CD14-positive monocyte (primary cell): ENCODE results near the gene JPH2. TPM values are rescaled to one million over a fixed set of nuclear protein-coding genes. Genes with fewer than 3 reads are reported as not detected.

ENCODE experiments used
- DNase-seq, 3 donors: peaks; one replicate each; pipeline ENCODE4 v3.0.0-alpha.2; 2011 to 2022
- H2AFZ ChIP-seq: 2 replicates; pipeline ENCODE4 v1.6.0; 2012; ENCODE audit warnings: mild to moderate bottlenecking, low read depth, low read length, inconsistent platforms; ENCODE audit not compliant: insufficient read depth, poor library complexity, severe bottlenecking
- H3K27ac ChIP-seq, 2 donors: 1 replicate in 1 of 2; 2 replicates in 1 of 2; pipeline ENCODE4 v1.5.1; 2012 to 2013; ENCODE audit warnings: low read length in 2 of 2, control low read depth in 1 of 2, inconsistent platforms in 1 of 2, low read depth in 1 of 2, mild to moderate bottlenecking in 1 of 2
- H3K27me3 ChIP-seq, 2 donors: one replicate each; pipeline versions ENCODE4 v1.6.0 to v1.6.1; 2011 to 2013; ENCODE audit warnings: low read length in 2 of 2; ENCODE audit not compliant: control insufficient read depth in 2 of 2, insufficient read depth in 2 of 2
- H3K36me3 ChIP-seq, 2 donors: replicated peaks in 1 of 2; 1 replicate in 1 of 2; 2 replicates in 1 of 2; pipeline versions ENCODE4 v1.5.1 to v1.6.1; 2012 to 2013; ENCODE audit warnings: low read length in 2 of 2, control low read depth in 1 of 2, inconsistent platforms in 1 of 2, mild to moderate bottlenecking in 1 of 2; ENCODE audit not compliant: insufficient read depth in 2 of 2, control insufficient read depth in 1 of 2
- H3K4me1 ChIP-seq, 2 donors: 1 replicate in 1 of 2; 2 replicates in 1 of 2; pipeline versions ENCODE4 v1.5.1 to v1.6.1; 2012 to 2013; ENCODE audit warnings: low read length in 2 of 2, control low read depth in 1 of 2, inconsistent platforms in 1 of 2, mild to moderate bottlenecking in 1 of 2, moderate library complexity in 1 of 2; ENCODE audit not compliant: insufficient read depth in 2 of 2, control insufficient read depth in 1 of 2
- H3K4me2 ChIP-seq: replicated peaks from 2 replicates; pipeline ENCODE3; 2012; ENCODE audit warnings: low read length, moderate library complexity, mild to moderate bottlenecking; ENCODE audit not compliant: poor library complexity, severe bottlenecking; ENCODE audit errors: extremely low read depth
- H3K4me3 ChIP-seq, 3 experiments: fragments of 200-600 bp in 1 of 3; sonication (generic) in 1 of 3; replicated peaks in 1 of 3; 1 replicate in 2 of 3; 2 replicates in 1 of 3; pipeline ENCODE4 v1.5.1; 2011 to 2013; ENCODE audit warnings: low read length in 3 of 3, mild to moderate bottlenecking in 3 of 3, control low read depth in 2 of 3, low read depth in 2 of 3, inconsistent platforms in 1 of 3, moderate library complexity in 1 of 3
- H3K79me2 ChIP-seq: 2 replicates; pipeline ENCODE4 v1.6.0; 2012; ENCODE audit warnings: mild to moderate bottlenecking, control low read depth, inconsistent platforms, low read length, moderate library complexity; ENCODE audit not compliant: insufficient read depth
- H3K9ac ChIP-seq: 2 replicates; pipeline ENCODE4 v1.6.0; 2017; ENCODE audit warnings: low read length, mild to moderate bottlenecking; ENCODE audit not compliant: insufficient read depth, poor library complexity, severe bottlenecking
- H3K9me3 ChIP-seq, 2 donors: replicated peaks in 1 of 2; 1 replicate in 1 of 2; 2 replicates in 1 of 2; pipeline versions ENCODE4 v1.5.1 to v1.6.1; 2012 to 2013; ENCODE audit warnings: low read length in 2 of 2, control low read depth in 1 of 2; ENCODE audit not compliant: control insufficient read depth in 1 of 2, insufficient read depth in 1 of 2
- H4K20me1 ChIP-seq: 2 replicates; pipeline ENCODE4 v1.6.0; 2012; ENCODE audit warnings: mild to moderate bottlenecking, low read length, control low read depth, moderate library complexity; ENCODE audit not compliant: insufficient read depth
- H3K27ac Mint-ChIP-seq, 7 donors: one replicate each; pipeline ENCODE4 v1.8.0; 2020; ENCODE audit warnings: mild to moderate bottlenecking in 7 of 7, mixed read lengths in 7 of 7, moderate library complexity in 6 of 7, inconsistent platforms in 2 of 7
- H3K27me3 Mint-ChIP-seq, 3 donors: one replicate each; pipeline ENCODE4 v1.8.0; 2021 to 2022; ENCODE audit warnings: low read depth in 3 of 3, mild to moderate bottlenecking in 3 of 3, mixed read lengths in 3 of 3, moderate library complexity in 3 of 3, inconsistent platforms in 1 of 3
- H3K36me3 Mint-ChIP-seq, 2 donors: one replicate each; pipeline ENCODE4 v1.8.0; 2020; ENCODE audit warnings: mixed read lengths in 2 of 2, inconsistent platforms in 1 of 2, mild to moderate bottlenecking in 1 of 2
- H3K4me1 Mint-ChIP-seq: one replicate; pipeline ENCODE4 v1.8.0; 2020; ENCODE audit warnings: mild to moderate bottlenecking, mixed read lengths
- H3K4me3 Mint-ChIP-seq, 2 donors: one replicate each; pipeline ENCODE4 v1.8.0; 2020; ENCODE audit warnings: mild to moderate bottlenecking in 2 of 2, mixed read lengths in 2 of 2, moderate library complexity in 1 of 2
- H3K9me3 Mint-ChIP-seq, 7 donors: one replicate each; pipeline ENCODE4 v1.8.0; 2020 to 2022; ENCODE audit warnings: mixed read lengths in 7 of 7, mild to moderate bottlenecking in 6 of 7, moderate library complexity in 6 of 7, inconsistent platforms in 2 of 7
- WGBS: methylation state at CpG from one replicate; pipeline ENCODE4 v1.1.5; 2013; ENCODE audit warnings: missing lambda C conversion rate; ENCODE audit not compliant: insufficient coverage; 5-methylcytosine and 5-hydroxymethylcytosine counted together
- intact Hi-C, 2 donors: fragments of 100-400 bp; cut with micrococcal nuclease; formaldehyde crosslinking; loops; one replicate each; pipeline versions ENCODE4 v1.15.0 to v1.15.1; 2023
- polyA plus RNA-seq, 3 donors: library from polyadenylated mRNA; depleted of rRNA in 1 of 3; unstranded in 2 of 3; stranded (reverse) in 1 of 3; fragments of 300-500 nt in 2 of 3; fragments of >200 nt in 1 of 3; fragmentation: Illumina TruSeq in 2 of 3; gene quantifications; 1 replicate in 2 of 3; 2 replicates in 1 of 3; pipeline ENCODE4 v1.2.3, GENCODE V29; 2012 to 2021
- TF ChIP-seq, protein P1 (sequence below): fragments of 200-600 bp; IDR thresholded peaks from one replicate; pipeline ENCODE4 v1.8.0; 2022; ENCODE audit warnings: antibody characterized with exemption, mild to moderate bottlenecking

JPH2 gene
- polyA plus RNA-seq, 3 donors = not detected

DNA sequence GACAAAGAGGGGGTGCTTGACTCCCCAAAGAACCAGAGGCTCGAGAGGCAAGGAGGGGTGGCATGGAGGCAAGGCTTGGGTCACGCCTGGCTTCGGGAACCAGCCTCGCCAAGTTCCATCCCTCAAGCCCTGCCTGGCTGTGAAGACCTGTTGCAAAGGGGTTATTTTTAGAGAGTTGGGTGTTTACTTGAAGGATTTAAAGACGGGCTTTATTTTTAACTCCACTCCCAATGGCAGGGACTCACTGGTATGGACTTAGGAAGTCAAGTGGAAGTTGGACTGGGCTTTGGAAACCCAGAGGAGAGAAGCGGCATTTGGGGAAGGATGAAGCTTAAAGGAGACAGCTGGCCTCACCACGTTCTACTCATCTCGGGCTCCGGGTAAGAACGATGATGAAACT is 43.1 kb downstream of the JPH2 start:
- no peaks in the 10 kb centered on the region for H3K36me3 Mint-ChIP-seq
- no peaks in the 10 kb centered on the region for H4K20me1 ChIP-seq
- no peaks in the 10 kb centered on the region for H3K4me1 Mint-ChIP-seq
- 92% methylated on average over 5 of the region's 10 CpGs for WGBS
- H3K27ac Mint-ChIP-seq = no peak overlapping the region
- no peaks in the 10 kb centered on the region for H3K4me1 ChIP-seq
- H3K79me2 ChIP-seq = no peaks in the 10 kb centered on the region
- intact Hi-C loops = no loop called here
- H3K9me3 Mint-ChIP-seq = peaks cover 0 to 1% (median 0%) of the 10 kb centered on the region in 7 donors
- no peaks in the 10 kb centered on the region for H3K36me3 ChIP-seq
- H3K27me3 Mint-ChIP-seq = peaks cover 11 to 21% (median 13%) of the 10 kb centered on the region in 3 donors
- no peak overlapping the region for H3K27ac ChIP-seq
- H3K4me3 ChIP-seq = no peak overlapping the region
- H3K9me3 ChIP-seq = no peaks in the 10 kb centered on the region
- H3K9ac ChIP-seq = no peak overlapping the region
- H3K4me2 ChIP-seq = no peak overlapping the region
- no peak overlapping the region for H2AFZ ChIP-seq
- TF ChIP-seq, protein P1, sequence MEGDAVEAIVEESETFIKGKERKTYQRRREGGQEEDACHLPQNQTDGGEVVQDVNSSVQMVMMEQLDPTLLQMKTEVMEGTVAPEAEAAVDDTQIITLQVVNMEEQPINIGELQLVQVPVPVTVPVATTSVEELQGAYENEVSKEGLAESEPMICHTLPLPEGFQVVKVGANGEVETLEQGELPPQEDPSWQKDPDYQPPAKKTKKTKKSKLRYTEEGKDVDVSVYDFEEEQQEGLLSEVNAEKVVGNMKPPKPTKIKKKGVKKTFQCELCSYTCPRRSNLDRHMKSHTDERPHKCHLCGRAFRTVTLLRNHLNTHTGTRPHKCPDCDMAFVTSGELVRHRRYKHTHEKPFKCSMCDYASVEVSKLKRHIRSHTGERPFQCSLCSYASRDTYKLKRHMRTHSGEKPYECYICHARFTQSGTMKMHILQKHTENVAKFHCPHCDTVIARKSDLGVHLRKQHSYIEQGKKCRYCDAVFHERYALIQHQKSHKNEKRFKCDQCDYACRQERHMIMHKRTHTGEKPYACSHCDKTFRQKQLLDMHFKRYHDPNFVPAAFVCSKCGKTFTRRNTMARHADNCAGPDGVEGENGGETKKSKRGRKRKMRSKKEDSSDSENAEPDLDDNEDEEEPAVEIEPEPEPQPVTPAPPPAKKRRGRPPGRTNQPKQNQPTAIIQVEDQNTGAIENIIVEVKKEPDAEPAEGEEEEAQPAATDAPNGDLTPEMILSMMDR = no peak
- peaks cover 0 to 4% of the 10 kb centered on the region in 2 donors for H3K27me3 ChIP-seq
- no peak overlapping the region for H3K4me3 Mint-ChIP-seq
- DNase-seq = no peak

DNA sequence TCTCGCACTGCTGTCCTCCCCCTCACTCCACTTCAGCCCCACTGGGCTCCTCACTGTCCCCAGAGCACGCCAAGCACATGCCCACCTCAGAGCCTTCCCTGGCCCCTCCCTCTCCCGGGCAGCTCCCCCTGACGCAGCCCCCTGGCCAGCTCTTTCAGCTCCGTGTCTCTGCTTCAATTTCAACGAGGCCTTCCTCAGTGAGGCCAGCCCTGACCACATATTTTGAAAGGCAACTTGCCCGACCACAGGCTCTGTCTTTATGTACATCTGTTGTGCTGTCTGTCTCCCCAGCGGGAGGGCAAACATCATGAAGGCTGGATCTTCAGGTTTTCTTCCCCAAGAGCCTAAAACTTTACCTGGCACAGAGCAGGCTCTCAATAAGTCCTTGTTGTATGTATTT is 44.6 kb downstream of the JPH2 start:
- WGBS = 38% methylated on average over 7 of the region's 8 CpGs
- Histone ChIP-seq H3K4me3 (no peak overlapping the region), H3K27me3 (peaks cover 0 to 7% of the 10 kb centered on the region in 2 donors), H4K20me1 (no peaks in the 10 kb centered on the region), H3K4me2 (no peak overlapping the region), H3K79me2 (no peaks in the 10 kb centered on the region), H3K9ac (no peak overlapping the region), H3K27ac (no peak overlapping the region), H2AFZ (no peak overlapping the region), H3K9me3 (no peaks in the 10 kb centered on the region), H3K4me1 (no peaks in the 10 kb centered on the region), H3K36me3 (no peaks in the 10 kb centered on the region)
- H3K4me3 Mint-ChIP-seq = no peak overlapping the region
- H3K9me3 Mint-ChIP-seq = no peaks in the 10 kb centered on the region
- H3K27me3 Mint-ChIP-seq = peaks cover 13 to 28% (median 13%) of the 10 kb centered on the region in 3 donors
- TF ChIP-seq, protein P1 = no peak
- intact Hi-C loops = no loop called here
- H3K4me1 Mint-ChIP-seq = no peaks in the 10 kb centered on the region
- DNase-seq = no peak
- H3K36me3 Mint-ChIP-seq = no peaks in the 10 kb centered on the region
- H3K27ac Mint-ChIP-seq = no peak overlapping the region
